GM23338 (cell line): Measurements from ENCODE around the gene CCDC50. TPM values are rescaled to one million over a fixed set of nuclear protein-coding genes. Genes with fewer than 3 reads are reported as not detected.

ENCODE experiments used
- ATAC-seq: fragments of 200-7000 bp; cut with Tn5 transposase; 3 replicates; pipeline ENCODE4 v1.9.1; 2020
- DNase-seq: peaks from one replicate; pipeline ENCODE4 v3.0.0-alpha.2; 2015; ENCODE audit warnings: low spot score
- H2AFZ ChIP-seq: fragments of 200-600 bp; sonication (generic); 2 replicates; pipeline ENCODE4 v1.8.0; 2016; ENCODE audit warnings: antibody characterized with exemption, mild to moderate bottlenecking, moderate library complexity
- H3F3A ChIP-seq: fragments of 200-600 bp; sonication (generic); replicated peaks from 2 replicates; pipeline ENCODE4 v1.8.0; 2017; ENCODE audit warnings: antibody characterized with exemption, mixed run types, low read depth
- H3K27ac ChIP-seq: fragments of 200-600 bp; sonication (generic); 2 replicates; pipeline ENCODE4 v1.6.1; 2016; ENCODE audit warnings: low read depth
- H3K27me3 ChIP-seq: fragments of 200-600 bp; sonication (generic); 2 replicates; pipeline ENCODE4 v1.8.0; 2016; ENCODE audit warnings: mild to moderate bottlenecking, mixed run types, moderate library complexity; ENCODE audit not compliant: insufficient read depth
- H3K36me3 ChIP-seq: fragments of 200-600 bp; sonication (generic); 2 replicates; pipeline ENCODE4 v1.8.0; 2016; ENCODE audit warnings: mild to moderate bottlenecking; ENCODE audit not compliant: insufficient read depth
- H3K4me1 ChIP-seq: fragments of 200-600 bp; sonication (generic); 2 replicates; pipeline ENCODE4 v1.8.0; 2016; ENCODE audit warnings: mild to moderate bottlenecking, moderate library complexity; ENCODE audit not compliant: insufficient read depth
- H3K4me2 ChIP-seq: fragments of 200-600 bp; sonication (generic); 2 replicates; pipeline ENCODE4 v1.7.1; 2017; ENCODE audit warnings: mixed run types
- H3K4me3 ChIP-seq: fragments of 200-600 bp; sonication (generic); 2 replicates; pipeline ENCODE4 v1.6.1; 2016; ENCODE audit warnings: mixed run types
- H3K79me2 ChIP-seq: fragments of 200-600 bp; sonication (generic); replicated peaks from 2 replicates; pipeline ENCODE4 v1.8.0; 2017; ENCODE audit warnings: mild to moderate bottlenecking; ENCODE audit not compliant: insufficient read depth
- H3K9me2 ChIP-seq: fragments of 200-600 bp; sonication (generic); 2 replicates; pipeline ENCODE4 v1.8.0; 2017; ENCODE audit not compliant: insufficient read depth
- H4K20me1 ChIP-seq: fragments of 200-600 bp; sonication (generic); replicated peaks from 2 replicates; pipeline ENCODE4 v1.8.0; 2017; ENCODE audit warnings: mild to moderate bottlenecking; ENCODE audit not compliant: insufficient read depth
- H3K27ac Mint-ChIP-seq: 2 replicates; pipeline ENCODE4 v1.8.0; 2020; ENCODE audit warnings: inconsistent platforms, mild to moderate bottlenecking, moderate library complexity, mixed read lengths
- H3K27me3 Mint-ChIP-seq: 3 replicates; pipeline ENCODE4 v1.8.0; 2022; ENCODE audit warnings: low read depth, mild to moderate bottlenecking, moderate library complexity, mixed read lengths, inconsistent platforms; ENCODE audit not compliant: insufficient read depth, poor library complexity
- H3K36me3 Mint-ChIP-seq: 3 replicates; pipeline ENCODE4 v1.8.0; 2021; ENCODE audit warnings: low read depth, mild to moderate bottlenecking, inconsistent platforms, moderate library complexity, mixed read lengths
- H3K4me1 Mint-ChIP-seq: 3 replicates; pipeline ENCODE4 v1.8.0; 2020; ENCODE audit warnings: mild to moderate bottlenecking, inconsistent platforms, mixed read lengths
- H3K4me3 Mint-ChIP-seq: 3 replicates; pipeline ENCODE4 v1.8.0; 2021; ENCODE audit warnings: moderate library complexity, mild to moderate bottlenecking, inconsistent platforms, mixed read lengths
- H3K9me3 Mint-ChIP-seq: 3 replicates; pipeline ENCODE4 v1.8.0; 2020; ENCODE audit warnings: moderate library complexity, mild to moderate bottlenecking, inconsistent platforms, mixed read lengths
- polyA plus RNA-seq: library from polyadenylated mRNA; unstranded; fragments of >200 nt; fragmentation: Nextera tagmentation; extraction: Ambion mirVana; gene quantifications from 2 replicates; pipeline ENCODE4 v1.2.1, GENCODE V29; 2016
- total RNA-seq: library from RNA; depleted of rRNA; stranded (reverse); fragments of >200 nt; shearing (Covaris generic); gene quantifications from 2 replicates; pipeline ENCODE4 v1.2.3, GENCODE V29; 2014
- TF ChIP-seq, protein P1 (sequence below): fragments of 250-450 bp; sonication (Bioruptor Pico); IDR thresholded peaks from 2 replicates; pipeline ENCODE4 v1.5.0; 2020; ENCODE audit warnings: mild to moderate bottlenecking, moderate library complexity
- TF ChIP-seq, protein P2 (sequence below): IDR thresholded peaks from one replicate; pipeline ENCODE4 v1.6.1; 2018; ENCODE audit warnings: antibody characterized with exemption; ENCODE audit not compliant: unreplicated experiment
- TF ChIP-seq, protein P3 (sequence below), 2 experiments: fragments of 200-600 bp in 1 of 2; sonication (generic) in 1 of 2; conservative IDR thresholded peaks; 2 replicates each; pipeline versions ENCODE4 v1.5.1 to v1.6.1; 2016 to 2017; ENCODE audit warnings: antibody characterized with exemption in 2 of 2, low read depth in 2 of 2, mild to moderate bottlenecking in 2 of 2, moderate library complexity in 1 of 2

The CCDC50 gene
- total and polyA plus RNA-seq, 2 experiments from 2014 or later: 22.4 to 25.4 TPM

DNA sequence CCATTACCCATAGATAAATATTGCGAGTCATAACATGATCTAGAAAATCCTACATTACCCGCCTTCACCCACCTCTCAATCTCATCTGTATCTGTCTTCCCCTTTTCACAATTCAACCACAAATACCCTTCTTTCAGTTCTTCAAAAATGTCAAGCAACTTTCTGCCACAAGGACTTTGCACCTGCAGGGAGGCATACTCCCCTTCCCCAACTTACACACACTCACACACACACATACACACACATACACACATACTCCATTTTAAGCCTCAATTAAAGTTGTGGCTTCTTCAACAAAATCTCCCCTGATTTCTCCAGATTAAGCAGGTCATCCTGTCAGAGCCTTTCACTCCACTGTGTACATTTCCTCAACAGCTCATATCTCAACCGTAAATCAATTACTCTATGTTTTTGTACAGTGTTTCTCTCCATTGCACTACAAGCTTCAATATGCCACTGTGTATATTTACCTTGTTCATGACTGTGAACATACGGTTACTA, 33.1 kb upstream of the CCDC50 start (continued):
- TF ChIP-seq, protein P1, sequence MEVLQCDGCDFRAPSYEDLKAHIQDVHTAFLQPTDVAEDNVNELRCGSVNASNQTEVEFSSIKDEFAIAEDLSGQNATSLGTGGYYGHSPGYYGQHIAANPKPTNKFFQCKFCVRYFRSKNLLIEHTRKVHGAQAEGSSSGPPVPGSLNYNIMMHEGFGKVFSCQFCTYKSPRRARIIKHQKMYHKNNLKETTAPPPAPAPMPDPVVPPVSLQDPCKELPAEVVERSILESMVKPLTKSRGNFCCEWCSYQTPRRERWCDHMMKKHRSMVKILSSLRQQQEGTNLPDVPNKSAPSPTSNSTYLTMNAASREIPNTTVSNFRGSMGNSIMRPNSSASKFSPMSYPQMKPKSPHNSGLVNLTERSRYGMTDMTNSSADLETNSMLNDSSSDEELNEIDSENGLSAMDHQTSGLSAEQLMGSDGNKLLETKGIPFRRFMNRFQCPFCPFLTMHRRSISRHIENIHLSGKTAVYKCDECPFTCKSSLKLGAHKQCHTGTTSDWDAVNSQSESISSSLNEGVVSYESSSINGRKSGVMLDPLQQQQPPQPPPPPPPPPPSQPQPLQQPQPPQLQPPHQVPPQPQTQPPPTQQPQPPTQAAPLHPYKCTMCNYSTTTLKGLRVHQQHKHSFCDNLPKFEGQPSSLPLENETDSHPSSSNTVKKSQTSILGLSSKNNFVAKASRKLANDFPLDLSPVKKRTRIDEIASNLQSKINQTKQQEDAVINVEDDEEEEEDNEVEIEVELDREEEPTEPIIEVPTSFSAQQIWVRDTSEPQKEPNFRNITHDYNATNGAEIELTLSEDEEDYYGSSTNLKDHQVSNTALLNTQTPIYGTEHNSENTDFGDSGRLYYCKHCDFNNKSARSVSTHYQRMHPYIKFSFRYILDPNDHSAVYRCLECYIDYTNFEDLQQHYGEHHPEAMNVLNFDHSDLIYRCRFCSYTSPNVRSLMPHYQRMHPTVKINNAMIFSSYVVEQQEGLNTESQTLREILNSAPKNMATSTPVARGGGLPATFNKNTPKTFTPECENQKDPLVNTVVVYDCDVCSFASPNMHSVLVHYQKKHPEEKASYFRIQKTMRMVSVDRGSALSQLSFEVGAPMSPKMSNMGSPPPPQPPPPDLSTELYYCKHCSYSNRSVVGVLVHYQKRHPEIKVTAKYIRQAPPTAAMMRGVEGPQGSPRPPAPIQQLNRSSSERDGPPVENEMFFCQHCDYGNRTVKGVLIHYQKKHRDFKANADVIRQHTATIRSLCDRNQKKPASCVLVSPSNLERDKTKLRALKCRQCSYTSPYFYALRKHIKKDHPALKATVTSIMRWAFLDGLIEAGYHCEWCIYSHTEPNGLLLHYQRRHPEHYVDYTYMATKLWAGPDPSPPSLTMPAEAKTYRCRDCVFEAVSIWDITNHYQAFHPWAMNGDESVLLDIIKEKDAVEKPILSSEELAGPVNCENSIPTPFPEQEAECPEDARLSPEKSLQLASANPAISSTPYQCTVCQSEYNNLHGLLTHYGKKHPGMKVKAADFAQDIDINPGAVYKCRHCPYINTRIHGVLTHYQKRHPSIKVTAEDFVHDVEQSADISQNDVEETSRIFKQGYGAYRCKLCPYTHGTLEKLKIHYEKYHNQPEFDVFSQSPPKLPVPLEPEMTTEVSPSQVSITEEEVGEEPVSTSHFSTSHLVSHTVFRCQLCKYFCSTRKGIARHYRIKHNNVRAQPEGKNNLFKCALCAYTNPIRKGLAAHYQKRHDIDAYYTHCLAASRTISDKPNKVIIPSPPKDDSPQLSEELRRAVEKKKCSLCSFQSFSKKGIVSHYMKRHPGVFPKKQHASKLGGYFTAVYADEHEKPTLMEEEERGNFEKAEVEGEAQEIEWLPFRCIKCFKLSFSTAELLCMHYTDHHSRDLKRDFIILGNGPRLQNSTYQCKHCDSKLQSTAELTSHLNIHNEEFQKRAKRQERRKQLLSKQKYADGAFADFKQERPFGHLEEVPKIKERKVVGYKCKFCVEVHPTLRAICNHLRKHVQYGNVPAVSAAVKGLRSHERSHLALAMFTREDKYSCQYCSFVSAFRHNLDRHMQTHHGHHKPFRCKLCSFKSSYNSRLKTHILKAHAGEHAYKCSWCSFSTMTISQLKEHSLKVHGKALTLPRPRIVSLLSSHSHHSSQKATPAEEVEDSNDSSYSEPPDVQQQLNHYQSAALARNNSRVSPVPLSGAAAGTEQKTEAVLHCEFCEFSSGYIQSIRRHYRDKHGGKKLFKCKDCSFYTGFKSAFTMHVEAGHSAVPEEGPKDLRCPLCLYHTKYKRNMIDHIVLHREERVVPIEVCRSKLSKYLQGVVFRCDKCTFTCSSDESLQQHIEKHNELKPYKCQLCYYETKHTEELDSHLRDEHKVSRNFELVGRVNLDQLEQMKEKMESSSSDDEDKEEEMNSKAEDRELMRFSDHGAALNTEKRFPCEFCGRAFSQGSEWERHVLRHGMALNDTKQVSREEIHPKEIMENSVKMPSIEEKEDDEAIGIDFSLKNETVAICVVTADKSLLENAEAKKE (CRISPR knock-in tag): no peak

DNA sequence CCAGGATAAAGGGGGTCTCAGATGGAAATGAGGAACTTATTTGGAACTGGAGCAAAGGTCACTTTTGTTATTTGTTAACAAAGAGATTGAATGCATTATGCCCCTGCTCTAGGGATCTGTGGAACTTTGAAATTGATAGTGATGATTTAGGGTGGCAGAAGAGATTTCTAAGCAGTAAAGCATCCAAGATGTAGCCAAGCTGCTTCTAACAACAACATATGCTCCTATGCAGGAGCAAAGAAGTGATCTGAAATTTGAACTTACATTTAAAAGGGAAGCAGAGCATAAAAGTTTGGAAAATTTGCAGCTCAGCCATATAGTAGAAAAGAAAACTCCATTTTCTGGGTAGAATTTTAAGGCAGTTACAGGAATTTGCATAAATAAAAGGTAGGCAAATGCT, 30.3 kb upstream of the CCDC50 start:
- Mint-ChIP-seq H3K4me1 (peaks cover 22% of the 10 kb centered on the region), H3K27me3 (peaks cover 5% of the 10 kb centered on the region), H3K9me3 (no peaks in the 10 kb centered on the region), H3K36me3 (no peaks in the 10 kb centered on the region), H3K27ac (no peak overlapping the region), H3K4me3 (no peak overlapping the region)
- no peak overlapping the region for H2AFZ ChIP-seq
- no peaks in the 10 kb centered on the region for H3F3A ChIP-seq
- ATAC-seq (no peak), DNase-seq (no peak)
- H3K4me2 ChIP-seq: no peak overlapping the region
- no peaks in the 10 kb centered on the region for H3K36me3 ChIP-seq
- H3K27ac ChIP-seq: no peak overlapping the region
- H4K20me1 ChIP-seq: no peaks in the 10 kb centered on the region
- H3K4me1 ChIP-seq: peaks cover 12% of the 10 kb centered on the region
- H3K27me3 ChIP-seq: no peaks in the 10 kb centered on the region
- no peaks in the 10 kb centered on the region for H3K9me2 ChIP-seq
- H3K4me3 ChIP-seq: no peak overlapping the region
- no peaks in the 10 kb centered on the region for H3K79me2 ChIP-seq
- TF ChIP-seq, protein P2, sequence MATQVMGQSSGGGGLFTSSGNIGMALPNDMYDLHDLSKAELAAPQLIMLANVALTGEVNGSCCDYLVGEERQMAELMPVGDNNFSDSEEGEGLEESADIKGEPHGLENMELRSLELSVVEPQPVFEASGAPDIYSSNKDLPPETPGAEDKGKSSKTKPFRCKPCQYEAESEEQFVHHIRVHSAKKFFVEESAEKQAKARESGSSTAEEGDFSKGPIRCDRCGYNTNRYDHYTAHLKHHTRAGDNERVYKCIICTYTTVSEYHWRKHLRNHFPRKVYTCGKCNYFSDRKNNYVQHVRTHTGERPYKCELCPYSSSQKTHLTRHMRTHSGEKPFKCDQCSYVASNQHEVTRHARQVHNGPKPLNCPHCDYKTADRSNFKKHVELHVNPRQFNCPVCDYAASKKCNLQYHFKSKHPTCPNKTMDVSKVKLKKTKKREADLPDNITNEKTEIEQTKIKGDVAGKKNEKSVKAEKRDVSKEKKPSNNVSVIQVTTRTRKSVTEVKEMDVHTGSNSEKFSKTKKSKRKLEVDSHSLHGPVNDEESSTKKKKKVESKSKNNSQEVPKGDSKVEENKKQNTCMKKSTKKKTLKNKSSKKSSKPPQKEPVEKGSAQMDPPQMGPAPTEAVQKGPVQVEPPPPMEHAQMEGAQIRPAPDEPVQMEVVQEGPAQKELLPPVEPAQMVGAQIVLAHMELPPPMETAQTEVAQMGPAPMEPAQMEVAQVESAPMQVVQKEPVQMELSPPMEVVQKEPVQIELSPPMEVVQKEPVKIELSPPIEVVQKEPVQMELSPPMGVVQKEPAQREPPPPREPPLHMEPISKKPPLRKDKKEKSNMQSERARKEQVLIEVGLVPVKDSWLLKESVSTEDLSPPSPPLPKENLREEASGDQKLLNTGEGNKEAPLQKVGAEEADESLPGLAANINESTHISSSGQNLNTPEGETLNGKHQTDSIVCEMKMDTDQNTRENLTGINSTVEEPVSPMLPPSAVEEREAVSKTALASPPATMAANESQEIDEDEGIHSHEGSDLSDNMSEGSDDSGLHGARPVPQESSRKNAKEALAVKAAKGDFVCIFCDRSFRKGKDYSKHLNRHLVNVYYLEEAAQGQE: no peak
- TF ChIP-seq, protein P1 (CRISPR knock-in tag): no peak
- TF ChIP-seq, protein P3, sequence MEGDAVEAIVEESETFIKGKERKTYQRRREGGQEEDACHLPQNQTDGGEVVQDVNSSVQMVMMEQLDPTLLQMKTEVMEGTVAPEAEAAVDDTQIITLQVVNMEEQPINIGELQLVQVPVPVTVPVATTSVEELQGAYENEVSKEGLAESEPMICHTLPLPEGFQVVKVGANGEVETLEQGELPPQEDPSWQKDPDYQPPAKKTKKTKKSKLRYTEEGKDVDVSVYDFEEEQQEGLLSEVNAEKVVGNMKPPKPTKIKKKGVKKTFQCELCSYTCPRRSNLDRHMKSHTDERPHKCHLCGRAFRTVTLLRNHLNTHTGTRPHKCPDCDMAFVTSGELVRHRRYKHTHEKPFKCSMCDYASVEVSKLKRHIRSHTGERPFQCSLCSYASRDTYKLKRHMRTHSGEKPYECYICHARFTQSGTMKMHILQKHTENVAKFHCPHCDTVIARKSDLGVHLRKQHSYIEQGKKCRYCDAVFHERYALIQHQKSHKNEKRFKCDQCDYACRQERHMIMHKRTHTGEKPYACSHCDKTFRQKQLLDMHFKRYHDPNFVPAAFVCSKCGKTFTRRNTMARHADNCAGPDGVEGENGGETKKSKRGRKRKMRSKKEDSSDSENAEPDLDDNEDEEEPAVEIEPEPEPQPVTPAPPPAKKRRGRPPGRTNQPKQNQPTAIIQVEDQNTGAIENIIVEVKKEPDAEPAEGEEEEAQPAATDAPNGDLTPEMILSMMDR (conservative IDR thresholded peaks at IDR 0.05; ENCODE audit: low read depth in 2 of 2): no peak
